NCI-H2081 treated with DMSO at 0.1 percent for 48 hours (cell line): ENCODE data around the gene USF2.
"Not testable (repeated sequence)": the region's sequence is repeated elsewhere in the genome, so short reads cannot be mapped to it uniquely, and the experiment has no call there.

Experiments used
- DNase-seq: peaks from one replicate; lab custom pipeline; 2025; lab: John Stamatoyannopoulos, UW

Gene USF2

DNA sequence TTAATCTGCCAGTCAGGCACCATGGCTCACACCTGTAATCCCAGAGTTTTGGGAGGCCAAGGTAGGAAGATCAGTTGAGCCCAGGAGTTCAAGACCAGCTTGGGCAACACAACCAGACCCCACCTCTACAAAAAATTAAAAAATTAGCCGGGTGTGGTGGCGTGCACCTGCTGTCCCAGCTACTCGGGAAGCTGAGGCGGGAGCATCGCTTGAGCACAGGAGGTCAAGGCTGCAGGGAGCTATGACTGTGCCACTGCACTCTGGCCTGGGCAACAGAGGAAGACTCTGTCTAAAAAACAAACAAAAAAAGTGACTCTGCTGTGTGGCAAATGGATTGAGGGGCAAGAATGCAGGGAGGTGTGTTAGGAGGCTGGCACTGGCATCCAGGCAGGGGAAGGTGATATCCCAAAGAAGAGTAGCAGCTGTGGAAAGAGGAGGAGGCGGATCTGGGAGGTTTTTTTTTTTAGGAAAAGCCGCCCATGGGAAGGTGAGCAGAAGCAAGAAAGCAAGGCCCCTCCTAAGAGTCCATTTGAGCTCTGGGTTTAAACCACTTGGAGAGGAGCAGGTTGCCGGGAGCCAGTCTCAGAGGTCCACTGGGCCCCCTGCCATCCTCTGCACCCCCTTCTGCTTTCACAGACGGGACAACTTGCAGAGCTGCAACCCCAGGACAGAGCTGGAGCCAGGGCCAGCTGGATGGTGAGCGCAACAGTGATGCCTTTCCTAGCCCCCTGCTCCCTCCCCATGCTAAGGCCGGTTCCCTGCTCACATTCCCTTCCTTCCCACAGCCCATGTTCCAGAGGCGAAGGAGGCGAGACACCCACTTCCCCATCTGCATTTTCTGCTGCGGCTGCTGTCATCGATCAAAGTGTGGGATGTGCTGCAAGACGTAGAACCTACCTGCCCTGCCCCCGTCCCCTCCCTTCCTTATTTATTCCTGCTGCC lies 15.7 kb downstream of the USF2 start:
- no peak for DNase-seq

DNA sequence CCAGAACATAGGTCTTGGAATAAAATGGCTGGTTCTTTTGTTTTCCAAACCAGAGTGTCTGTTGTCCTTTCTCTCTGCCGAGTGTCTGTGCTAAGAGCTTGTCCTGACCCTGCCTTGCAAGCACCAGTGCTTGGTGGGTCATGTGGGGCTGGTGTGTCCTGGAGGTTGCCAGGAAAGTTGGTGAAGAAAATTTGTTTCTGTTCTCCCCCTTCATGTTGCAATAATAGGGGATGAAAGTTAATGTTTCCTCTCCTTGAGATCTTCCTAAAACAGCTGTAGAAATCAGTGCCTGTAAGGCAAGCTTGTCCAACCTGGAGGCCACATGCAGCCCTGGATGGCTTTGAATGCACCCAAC lies 16.3 kb downstream of the USF2 start:
- DNase-seq = no peak

DNA sequence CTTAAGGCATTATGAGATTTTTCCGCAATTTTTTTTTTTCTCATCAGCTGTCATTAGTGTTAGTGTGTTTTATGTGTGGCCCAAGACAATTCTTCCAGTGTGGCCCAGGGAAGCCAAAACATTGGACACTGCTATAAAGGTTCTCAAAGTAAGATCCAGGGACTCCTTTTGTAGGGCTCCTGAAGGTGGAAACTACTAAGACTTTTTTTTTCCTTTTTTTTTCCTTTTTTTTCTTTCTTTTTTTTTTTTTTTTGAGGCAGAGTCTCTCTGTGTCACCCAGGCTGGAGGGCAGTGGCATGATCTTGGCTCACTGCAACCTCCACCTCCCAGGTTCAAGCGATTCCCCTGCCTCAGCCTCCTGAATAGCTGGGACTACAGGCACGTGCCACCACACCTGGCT lies 16.7 kb downstream of the USF2 start:
- not testable (repeated sequence) for DNase-seq

DNA sequence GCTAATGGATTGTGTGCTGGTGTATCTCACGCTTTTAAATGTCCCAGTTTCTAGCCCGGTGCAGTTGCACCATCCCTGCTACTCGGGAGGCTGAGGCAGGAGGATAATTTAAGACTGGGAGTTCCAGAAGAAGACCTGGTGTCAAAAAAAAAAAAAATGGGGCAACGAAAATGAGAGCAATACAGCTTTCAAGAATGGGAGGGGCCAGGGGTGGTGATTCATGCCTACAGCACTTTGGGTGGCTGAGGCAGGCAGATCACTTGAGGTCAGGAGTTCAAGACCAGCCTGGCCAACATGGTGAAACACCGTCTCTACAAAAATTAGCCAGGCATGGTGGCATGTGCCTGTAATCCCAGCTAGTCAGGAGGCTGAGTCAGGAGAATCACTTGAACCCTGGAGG lies 17.3 kb downstream of the USF2 start:
- DNase-seq = not testable (repeated sequence)

DNA sequence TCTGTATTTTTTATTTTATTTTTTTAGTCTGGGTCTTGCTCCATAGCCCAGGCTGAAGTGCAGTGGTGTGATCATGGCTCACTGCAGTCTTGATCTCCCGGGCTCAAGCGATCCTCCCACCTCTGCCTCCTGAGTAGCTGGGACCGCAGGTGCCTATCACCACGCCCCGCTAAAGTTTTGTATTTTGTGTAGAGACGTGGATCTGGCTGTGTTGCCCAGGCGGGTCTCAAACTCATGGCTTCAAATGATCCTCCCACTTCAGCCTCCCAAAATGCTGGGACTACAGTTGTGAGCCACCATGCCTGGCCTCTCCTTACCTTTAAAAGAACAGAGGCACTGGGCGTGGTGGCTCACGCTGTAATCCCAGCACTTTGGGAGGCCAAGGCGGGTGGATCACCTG lies 19.0 kb downstream of the USF2 start:
- no peak for DNase-seq

DNA sequence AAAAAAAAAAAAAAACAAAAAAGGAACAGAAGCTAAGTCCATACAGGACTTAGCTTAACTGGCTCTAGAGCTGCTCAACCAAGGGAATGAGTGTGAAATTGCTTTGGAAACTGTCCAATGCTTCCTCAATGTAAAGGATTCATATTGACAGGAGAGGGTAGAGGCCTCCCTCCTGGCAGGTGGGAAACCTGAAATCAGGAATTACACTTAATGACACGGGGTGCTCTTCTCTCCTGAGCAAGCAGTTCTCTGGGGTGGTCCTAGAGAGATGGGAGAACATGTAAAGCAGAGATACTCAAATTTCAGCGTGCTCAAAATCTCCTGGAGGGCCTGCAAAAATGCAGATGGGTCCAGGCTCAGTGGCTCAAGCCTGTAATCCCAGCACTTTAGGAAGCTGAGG lies 19.6 kb downstream of the USF2 start:
- no peak for DNase-seq

DNA sequence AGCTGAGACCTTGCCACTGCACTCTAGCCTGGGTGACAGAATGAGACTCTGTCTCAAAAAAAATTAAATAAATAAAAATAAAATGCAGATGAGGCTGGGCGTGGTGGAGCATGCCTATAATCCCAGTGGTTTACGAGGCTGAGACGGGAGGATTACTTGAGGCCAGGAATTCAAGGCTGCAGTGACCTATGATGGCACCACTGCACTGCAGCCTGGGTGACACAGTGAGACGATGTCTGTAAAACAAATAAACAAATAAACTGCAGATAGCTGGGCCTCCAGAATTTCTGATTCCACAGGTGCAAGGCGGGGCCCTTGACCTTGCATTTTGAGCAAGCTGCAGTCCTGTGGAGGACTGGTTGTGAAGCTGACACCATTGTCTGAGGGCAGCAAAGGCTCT lies 20.1 kb downstream of the USF2 start:
- no peak for DNase-seq

DNA sequence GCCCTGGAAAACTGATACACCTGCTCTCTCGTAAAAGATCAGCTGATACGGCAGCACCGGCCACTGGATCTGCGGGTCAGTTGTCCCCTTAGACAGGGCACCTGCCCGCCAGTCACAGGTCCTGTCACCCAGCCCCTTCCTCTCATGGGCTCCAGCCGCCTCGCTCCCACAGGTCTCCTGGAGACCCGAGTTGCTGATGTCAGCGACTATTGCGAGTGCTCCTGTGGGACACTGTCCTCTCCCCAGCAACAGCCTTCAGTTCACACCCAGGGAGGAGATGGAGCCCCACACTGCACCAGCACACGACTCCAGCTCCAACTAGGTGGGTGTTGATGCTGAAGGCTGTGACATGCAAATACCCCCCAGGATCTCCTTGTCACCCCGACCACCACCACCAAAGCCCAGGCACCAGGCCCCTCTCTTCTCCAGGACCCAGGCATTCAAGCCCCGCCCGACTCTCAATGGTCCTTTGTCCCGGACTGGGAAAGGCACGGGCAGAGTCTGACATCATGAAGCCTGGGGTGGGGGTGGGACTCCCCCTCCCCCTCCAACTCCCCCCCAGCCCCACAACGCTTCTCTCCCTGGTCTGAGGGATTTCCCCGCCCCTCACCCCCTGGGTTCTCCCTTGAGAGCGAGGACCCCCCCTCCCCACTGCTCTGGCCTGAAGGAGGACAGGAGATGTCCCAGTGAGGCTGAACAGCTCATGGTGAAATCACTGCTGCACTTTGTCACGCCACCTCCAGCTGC lies 21.8 kb downstream of the USF2 start:
- no peak for DNase-seq

DNA sequence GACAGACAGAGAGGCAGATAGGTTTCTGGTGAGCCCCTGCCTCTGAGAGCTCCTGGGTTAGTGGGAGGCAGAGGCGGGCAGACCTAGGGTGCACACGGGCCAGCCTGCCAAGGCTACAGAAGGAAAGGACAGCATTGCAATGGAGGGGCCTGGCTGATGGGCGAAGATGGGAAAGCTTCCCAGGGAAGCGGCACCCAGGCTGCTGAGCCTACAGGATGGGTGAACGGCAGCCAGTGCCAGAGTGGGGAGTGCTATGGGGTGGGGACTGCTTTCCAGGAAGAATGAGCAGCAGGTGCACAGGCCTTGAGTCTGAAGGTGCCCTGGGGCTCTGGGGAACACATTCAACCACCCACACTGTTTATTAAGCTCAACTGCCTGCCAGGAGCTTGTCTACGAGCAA lies 22.5 kb downstream of the USF2 start:
- no peak for DNase-seq

DNA sequence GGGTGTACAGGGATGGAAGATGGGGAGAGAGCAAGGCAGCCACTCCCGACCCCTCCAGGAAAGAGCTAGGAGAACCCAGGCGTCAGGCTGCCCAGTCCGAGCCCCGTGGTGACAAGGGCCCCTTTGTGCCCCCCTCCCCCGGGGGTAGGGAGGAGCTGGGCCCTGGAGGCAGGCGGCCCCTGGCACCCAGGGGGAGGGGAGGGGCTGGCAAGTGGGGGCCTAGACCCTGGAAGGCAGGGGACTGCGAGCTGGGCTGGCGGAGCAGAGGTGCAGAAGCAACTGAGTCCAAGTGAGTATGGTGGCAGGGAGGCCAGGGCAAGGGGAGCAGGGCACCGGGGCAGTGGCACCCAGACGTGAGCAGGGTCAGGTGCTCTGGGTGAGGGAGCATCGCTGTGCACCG lies 23.2 kb downstream of the USF2 start, which contains the start of gene MAG:
MAG (plus strand) TSS at position 246 of the 400 bp plus-strand sequence. CDS start 3,248 bp downstream, outside the sequence.
- no peak for DNase-seq

DNA sequence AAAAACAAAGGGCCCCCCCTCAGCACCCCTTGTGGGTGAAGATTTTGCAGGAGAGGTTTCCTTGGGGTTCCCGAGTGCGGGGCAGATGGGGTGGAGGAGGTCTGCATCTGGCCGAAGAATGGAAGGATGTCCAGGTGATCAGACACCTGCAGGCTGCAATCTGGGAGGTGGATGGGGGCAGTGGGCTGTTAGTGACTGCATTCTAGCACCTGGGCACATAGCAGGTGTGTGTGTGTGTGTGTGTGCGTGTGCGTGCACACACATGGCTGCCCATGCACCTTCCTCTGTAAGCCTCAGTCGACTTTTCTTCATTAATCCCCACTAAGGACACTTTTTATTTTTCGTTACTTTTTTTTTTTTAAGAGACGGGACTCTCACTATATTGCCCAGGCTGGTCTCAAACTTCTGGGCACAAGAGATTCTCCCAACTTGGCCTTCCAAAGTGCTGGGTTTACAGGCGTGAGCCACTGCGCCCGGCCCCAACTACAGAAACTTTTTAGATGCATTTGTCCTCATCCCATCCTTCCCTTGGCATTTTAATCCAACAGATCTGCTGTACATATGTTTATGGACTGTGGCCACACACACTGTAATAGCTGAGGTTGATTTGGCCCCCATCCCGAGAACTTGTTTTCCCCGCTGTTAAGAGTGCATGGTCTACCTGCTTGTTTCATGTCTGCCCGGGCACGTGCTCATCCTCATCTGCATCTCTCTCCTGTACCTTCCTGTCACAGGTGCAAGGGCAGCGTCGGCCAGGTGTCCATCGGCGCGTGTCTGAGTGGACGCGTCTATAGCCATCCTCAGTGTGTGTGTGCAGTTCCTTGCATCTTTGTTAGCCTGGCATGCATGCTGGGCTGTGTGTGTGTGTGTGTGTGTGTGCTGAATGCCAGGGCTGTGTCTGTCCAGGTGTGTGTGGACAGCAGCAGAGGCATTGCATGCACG lies 23.9 kb downstream of the USF2 start:
- no peak for DNase-seq

DNA sequence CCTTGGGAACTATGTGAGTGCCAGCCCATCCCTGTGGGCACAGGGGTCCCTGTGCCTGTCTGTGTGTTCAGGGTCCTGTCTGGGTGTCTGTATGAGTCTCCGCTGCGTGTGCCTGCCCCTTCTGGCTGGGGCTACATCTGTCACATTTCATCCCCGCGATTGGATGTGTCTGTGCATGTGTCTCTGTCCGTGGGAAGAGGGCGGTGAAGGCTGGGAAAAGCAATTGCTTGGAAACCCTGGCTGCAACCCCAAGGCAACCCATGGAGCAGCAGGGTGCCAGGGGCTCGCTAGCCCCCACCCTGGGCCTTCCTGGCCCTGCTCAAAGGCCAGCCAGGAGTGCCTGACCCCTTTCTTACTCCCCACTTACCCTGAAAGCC lies 24.6 kb downstream of the USF2 start:
- DNase-seq = no peak

DNA sequence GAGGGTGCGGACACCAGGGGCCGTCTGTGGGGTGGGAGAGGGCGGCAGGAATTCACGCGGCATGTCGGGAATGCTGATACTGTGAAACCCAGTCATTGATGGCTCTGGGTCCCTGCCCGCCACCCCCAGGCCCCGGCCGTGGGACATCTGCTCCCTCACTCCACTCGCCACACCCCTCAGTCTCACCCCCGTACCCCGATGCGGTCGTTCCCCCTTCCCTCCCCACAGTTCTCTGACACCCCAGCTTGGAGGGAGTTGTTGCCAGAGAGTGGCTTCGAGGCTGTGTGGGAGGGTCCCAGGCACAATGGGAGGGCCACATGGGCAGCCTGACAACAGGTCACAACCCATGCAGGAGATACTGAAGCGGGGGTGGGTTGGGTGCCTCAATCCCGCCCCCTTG lies 25.0 kb downstream of the USF2 start:
- DNase-seq = no peak

DNA sequence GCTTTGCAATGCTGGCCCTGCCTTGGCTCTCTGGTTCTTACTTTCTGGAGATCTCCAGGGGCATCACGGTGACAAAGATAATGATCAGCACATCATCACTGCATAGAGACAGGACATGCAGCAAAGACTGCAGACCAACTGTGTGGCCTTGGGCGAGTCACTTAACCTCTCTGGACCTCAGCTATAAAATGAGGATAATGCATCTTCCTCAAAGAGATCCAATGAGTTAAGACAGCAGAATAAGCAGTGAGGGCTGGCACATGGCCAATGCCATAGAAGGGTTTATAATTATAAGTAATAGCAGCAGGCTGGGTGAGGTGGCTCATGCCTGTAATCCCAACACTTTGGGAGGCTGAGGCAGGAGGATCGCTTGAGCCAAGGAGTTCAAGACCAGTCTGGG lies 25.6 kb downstream of the USF2 start:
- no peak for DNase-seq

DNA sequence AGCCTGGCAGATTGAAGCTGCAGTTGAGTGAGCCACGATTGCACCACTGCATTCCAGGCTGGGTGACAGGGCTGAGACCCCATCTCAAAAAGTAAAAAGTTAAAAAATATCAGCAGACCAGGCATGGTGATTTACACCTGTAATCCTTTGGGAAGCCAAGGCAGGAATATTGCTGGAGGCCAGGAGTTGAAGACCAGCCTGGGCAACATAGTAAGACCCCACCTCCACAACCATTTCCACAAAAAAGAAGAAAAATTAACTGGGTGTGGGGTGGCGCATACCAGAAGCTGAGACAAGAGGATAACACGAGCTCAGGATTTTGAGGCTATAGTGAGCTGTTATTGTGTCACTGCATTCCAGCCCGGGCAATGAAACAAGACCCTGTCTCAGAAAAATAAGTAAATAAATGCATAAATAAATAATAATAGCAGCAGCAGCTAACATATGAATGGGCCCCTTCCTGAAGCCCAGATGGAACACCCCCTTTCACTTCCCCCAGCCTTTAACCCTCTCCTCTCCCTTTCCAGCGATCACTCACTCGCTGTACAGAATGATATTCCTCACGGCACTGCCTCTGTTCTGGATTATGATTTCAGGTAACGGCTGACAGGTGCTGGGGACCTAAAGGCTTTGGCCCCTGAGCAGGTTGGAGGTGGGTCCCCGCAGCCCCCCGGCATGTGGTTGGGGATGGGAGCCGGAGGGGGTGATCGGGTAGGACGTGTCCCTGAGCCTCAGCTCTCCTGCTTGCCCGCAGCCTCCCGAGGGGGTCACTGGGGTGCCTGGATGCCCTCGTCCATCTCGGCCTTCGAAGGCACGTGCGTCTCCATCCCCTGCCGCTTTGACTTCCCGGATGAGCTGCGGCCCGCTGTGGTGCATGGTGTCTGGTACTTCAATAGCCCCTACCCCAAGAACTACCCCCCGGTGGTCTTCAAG lies 26.4 kb downstream of the USF2 start:
- no peak for DNase-seq

DNA sequence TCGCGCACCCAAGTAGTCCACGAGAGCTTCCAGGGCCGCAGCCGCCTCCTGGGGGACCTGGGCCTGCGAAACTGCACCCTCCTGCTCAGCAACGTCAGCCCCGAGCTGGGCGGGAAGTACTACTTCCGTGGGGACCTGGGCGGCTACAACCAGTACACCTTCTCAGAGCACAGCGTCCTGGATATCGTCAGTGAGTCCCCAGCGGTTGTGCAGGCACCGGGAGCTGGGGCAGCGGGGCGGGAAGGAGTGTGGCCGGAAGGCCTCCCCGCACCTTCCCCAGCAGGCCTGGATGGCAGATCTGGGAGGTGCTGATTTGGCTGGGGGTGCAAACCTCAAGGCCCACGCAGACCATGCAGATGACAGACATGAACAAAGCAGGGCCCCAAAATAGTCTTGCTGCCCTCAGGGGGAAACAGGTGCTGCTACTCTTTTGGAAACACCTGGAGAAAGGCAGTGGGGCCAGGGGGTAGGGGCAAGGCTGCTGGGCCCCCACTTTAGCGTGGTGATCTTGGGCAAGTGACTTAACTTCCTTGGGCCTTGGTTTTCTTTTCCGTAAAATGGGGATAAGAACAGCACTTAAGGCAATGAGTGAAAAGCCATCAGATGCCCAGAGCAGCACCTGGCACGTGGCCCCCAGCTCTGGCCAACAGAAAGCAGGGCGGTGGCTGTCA lies 27.2 kb downstream of the USF2 start:
- no peak for DNase-seq

DNA sequence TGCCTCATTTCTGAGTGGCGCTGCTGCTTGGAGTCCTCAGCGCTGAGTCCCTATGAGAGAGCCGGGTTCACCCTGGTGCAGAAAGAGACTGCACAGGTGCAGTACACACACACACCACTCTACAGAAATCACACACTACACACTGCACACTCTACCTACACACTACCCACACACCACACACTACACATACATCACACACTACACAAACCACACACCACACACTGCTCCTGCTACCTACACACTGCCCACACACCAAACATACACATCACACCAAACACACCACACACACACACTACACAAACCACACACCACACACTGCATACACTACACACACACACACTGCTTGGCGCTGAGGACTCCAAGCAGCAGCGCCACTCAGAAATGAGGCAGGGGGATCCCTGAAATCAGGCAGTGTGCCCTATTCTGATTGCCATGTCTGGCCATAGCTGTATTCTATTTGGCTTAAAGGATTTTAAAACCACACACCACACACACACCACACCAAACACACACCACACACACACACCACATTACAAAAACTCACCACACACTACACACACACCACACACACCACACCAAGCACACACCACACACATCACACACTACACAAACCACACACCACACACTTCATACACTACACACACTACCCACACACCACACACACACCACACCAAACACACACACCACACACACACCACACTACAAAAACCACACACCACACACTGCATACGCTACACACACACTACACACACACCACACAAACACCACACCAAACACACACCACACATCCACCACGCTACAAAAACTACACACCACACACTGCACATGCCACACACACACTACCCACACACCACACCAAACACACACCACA lies 28.1 kb downstream of the USF2 start:
- DNase-seq = no peak

DNA sequence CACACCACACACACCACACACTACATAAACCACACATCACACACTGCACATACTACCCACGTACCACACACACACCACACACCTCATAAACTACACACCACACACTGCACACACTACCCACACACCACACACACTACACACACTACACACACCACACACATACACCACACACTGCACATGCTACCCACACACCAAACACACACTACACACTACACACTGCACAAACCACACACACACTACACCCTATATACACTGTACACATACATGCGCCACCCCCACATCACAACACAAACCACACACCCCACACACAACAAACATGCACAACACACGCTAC lies 28.7 kb downstream of the USF2 start:
- DNase-seq = no peak

DNA sequence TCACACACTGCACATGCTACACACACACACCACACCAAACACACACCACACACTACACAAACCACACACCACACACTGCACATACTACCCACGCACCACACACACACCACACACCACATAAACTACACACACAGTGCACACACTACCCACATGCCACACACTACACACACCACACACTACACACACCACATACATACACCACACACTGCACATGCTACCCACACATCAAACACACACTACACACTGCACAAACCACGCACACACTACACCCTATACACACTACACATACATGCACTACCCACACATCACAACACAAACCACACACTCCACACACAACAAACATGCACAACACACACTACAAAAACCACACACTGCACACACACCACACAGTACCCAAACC lies 29.2 kb downstream of the USF2 start:
- no peak for DNase-seq

DNA sequence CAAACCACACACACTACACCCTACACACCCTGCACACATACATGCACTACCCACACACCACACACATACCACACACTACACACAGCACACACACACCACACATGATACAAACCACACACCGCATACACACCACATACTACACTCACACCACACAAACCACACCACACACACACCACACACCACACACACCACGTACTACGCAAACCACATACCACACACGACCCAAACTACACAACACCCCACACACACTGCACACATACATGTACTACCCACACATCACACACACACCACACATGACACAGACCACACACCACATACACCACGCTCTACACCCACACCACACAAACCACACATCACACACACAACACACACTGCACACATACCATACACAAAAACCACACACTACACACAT lies 29.8 kb downstream of the USF2 start:
- no peak for DNase-seq
